ENCODE measurements around the gene BATF. TPM values are rescaled to one million over a fixed set of nuclear protein-coding genes. Genes with fewer than 3 reads are reported as not detected.

The BATF gene
- polyA plus RNA-seq, 1 of the 3 experiments (the other 2 are of a cell fraction) = not detected

- TF ChIP-seq SIN3A (IDR thresholded peaks at IDR 0.05; ENCODE audit: borderline replicate concordance, low read depth, low read length) (no peak), RFX5 (IDR thresholded peaks at IDR 0.05; ENCODE audit: low read length) (no peak), MAX (IDR thresholded peaks at IDR 0.05; ENCODE audit: low read depth) (no peak), CHD2 (IDR thresholded peaks at IDR 0.05; ENCODE audit: low read length, partially characterized antibody) (no peak), USF2 (IDR thresholded peaks at IDR 0.05; ENCODE audit: borderline replicate concordance, low read depth, low read length) (no peak), POLR2AphosphoS5 (IDR thresholded peaks at IDR 0.05; ENCODE audit: low read depth, low read length) (no peak), NRF1 (IDR thresholded peaks at IDR 0.05; ENCODE audit: low read depth, low read length) (no peak), CTCF (IDR thresholded peaks at IDR 0.05) (no peak), FOXM1 (IDR thresholded peaks at IDR 0.05; ENCODE audit: low read depth) (no peak), RAD21 (IDR thresholded peaks at IDR 0.05; ENCODE audit: low read length) (no peak), TEAD4 (IDR thresholded peaks at IDR 0.05; ENCODE audit: borderline replicate concordance, insufficient read depth) (no peak), REST (IDR thresholded peaks at IDR 0.05; ENCODE audit: low read depth, low read length) (no peak), ZBTB33 (IDR thresholded peaks at IDR 0.05; ENCODE audit: borderline replicate concordance, low read depth) (no peak), EP300 (IDR thresholded peaks at IDR 0.05; ENCODE audit: borderline replicate concordance in 1 of 2, low read depth in 1 of 2, low read length in 1 of 2) (no peak)
- no peaks in the 10 kb centered on the region for H3K36me3 ChIP-seq (replicated peaks in 1 of 2; ENCODE audit: control insufficient read depth in 1 of 2, insufficient read depth in 2 of 2, low read length in 1 of 2)
- H3K4me1 ChIP-seq (ENCODE audit: control insufficient read depth in 1 of 2, insufficient read depth in 2 of 2, low read depth in 1 of 2, low read length in 1 of 2) = peaks cover 0 to 3% of the 10 kb centered on the region in 2 experiments; a peak in 1 of 4 replicates
- 56% methylated on average over 7 of the region's 7 CpGs for WGBS (ENCODE audit: low lambda C conversion rate)
- 0 out of 2 replicates have a peak, but pooled peaks cover 8% of the 10 kb centered on the region for H3K27me3 ChIP-seq (ENCODE audit: insufficient read depth)
- H3K79me2 ChIP-seq (ENCODE audit: insufficient read depth) = no peaks in the 10 kb centered on the region
- no peaks in the 10 kb centered on the region for H3F3A ChIP-seq (replicated peaks; ENCODE audit: insufficient read depth)
- no peak overlapping the region for H3K27ac ChIP-seq (ENCODE audit: low read depth in 2 of 2, low read length in 1 of 2)
- ChIA-PET POLR2A (no interaction called here), CTCF (interaction anchor here (0.9 to 2.1 kb wide), 5 partner anchors 11 to 45 kb away, joined by 3 to 10 read pairs (median 3); no protein-coding TSS in a partner anchor)
- H3K4me2 ChIP-seq = no peak overlapping the region
- no peak for DNase-seq
- no peak overlapping the region for H3K9ac ChIP-seq
- no peak overlapping the region for H3K4me3 ChIP-seq (ENCODE audit: low read depth in 2 of 2, low read length in 1 of 2)
- H3K9me3 ChIP-seq = no peaks in the 10 kb centered on the region
- H3K9me2 ChIP-seq = no peaks in the 10 kb centered on the region
- no peaks in the 10 kb centered on the region for H4K20me1 ChIP-seq (ENCODE audit: insufficient read depth)
- H2AFZ ChIP-seq (ENCODE audit: low read depth) = no peak overlapping the region
Observed at GRCh38 chr14:75515629-75515996, 6.7 kb upstream of the BATF start.
